NCI-H345 treated with DMSO at 0.1 percent for 48 hours (cell line): ENCODE measurements around the gene ANO6.
"Not testable (repeated sequence)": the region's sequence is repeated elsewhere in the genome, so short reads cannot be mapped to it uniquely, and the experiment has no call there.

ENCODE experiments used
- DNase-seq: peaks from one replicate; lab custom pipeline; 2025; ENCODE audit not compliant: unreplicated experiment; lab: John Stamatoyannopoulos, UW

Gene ANO6

GRCh38 chr12:45215419-45216229, at the start of gene ANO6:
ANO6 (plus strand) TSS chr12:45216095; CDS start chr12:45216322, 227 bp downstream.
- DNase-seq, result no peak

GRCh38 chr12:45168976-45169375, 46.9 kb upstream of the ANO6 start:
- no peak for DNase-seq

GRCh38 chr12:45170456-45171042, 45.3 kb upstream of the ANO6 start:
- DNase-seq, result no peak

GRCh38 chr12:45173293-45173692, 42.6 kb upstream of the ANO6 start:
- DNase-seq, result not testable (repeated sequence)

- no peak for DNase-seq
Observed at GRCh38 chr12:45174595-45174994, 41.3 kb upstream of the ANO6 start.

- DNase-seq, result no peak
Observed at GRCh38 chr12:45178771-45179170, 37.1 kb upstream of the ANO6 start.

- no peak for DNase-seq
Observed at GRCh38 chr12:45182511-45182910, 33.4 kb upstream of the ANO6 start.

- DNase-seq, result no peak
Observed at GRCh38 chr12:45183246-45183645, 32.6 kb upstream of the ANO6 start.

- DNase-seq, result no peak
Observed at GRCh38 chr12:45184147-45184963, 31.5 kb upstream of the ANO6 start.

GRCh38 chr12:45186762-45187161, 29.1 kb upstream of the ANO6 start:
- DNase-seq, result no peak

- no peak for DNase-seq
Observed at GRCh38 chr12:45189766-45190403, 26.0 kb upstream of the ANO6 start.

GRCh38 chr12:45191239-45191638, 24.7 kb upstream of the ANO6 start:
- no peak for DNase-seq

- no peak for DNase-seq
Observed at GRCh38 chr12:45192707-45193106, 23.2 kb upstream of the ANO6 start.

GRCh38 chr12:45200491-45201043, 15.3 kb upstream of the ANO6 start:
- DNase-seq, result no peak

GRCh38 chr12:45203767-45204166, 12.1 kb upstream of the ANO6 start:
- DNase-seq, result no peak

- DNase-seq, result no peak
Observed at GRCh38 chr12:45204757-45205156, 11.1 kb upstream of the ANO6 start.

GRCh38 chr12:45205165-45205825, 10.6 kb upstream of the ANO6 start:
- DNase-seq, result no peak

- no peak for DNase-seq
Observed at GRCh38 chr12:45208604-45209487, 7.0 kb upstream of the ANO6 start.

- DNase-seq, result no peak
Observed at GRCh38 chr12:45209784-45210183, 6.1 kb upstream of the ANO6 start.
